ENCODE measurements around the gene NEXN.

Gene NEXN

GRCh38 chr1:77857552-77857951, 30.9 kb upstream of the NEXN start:
- no peaks in the 10 kb centered on the region; the same call in 1 of the 2 replicates for H3K9me3 ChIP-seq (ENCODE audit: insufficient read depth, low read length)
- no peak overlapping the region for H3K27ac ChIP-seq (ENCODE audit: low read depth, low read length)
- H3K27me3 ChIP-seq (ENCODE audit: low read length): no peaks in the 10 kb centered on the region
- H2AFZ ChIP-seq (ENCODE audit: low read depth, low read length, severe bottlenecking): no peak overlapping the region
- no peak for TF ChIP-seq EZH2phosphoT487 (conservative IDR thresholded peaks at IDR 0.05; ENCODE audit: low read length)
- TF ChIP-seq CTCF (IDR thresholded peaks at IDR 0.05; ENCODE audit: insufficient read depth, low read length, poor library complexity, severe bottlenecking): no peak
- H3K36me3 ChIP-seq (ENCODE audit: low read length): no peaks in the 10 kb centered on the region
- H3F3A ChIP-seq (ENCODE audit: insufficient read depth): no peaks in the 10 kb centered on the region
- no peak overlapping the region for H3K9ac ChIP-seq (ENCODE audit: low read length)
- no peak overlapping the region for H3K4me2 ChIP-seq (ENCODE audit: low read depth, low read length, poor library complexity, severe bottlenecking)
- no peak overlapping the region for H3K4me3 ChIP-seq (ENCODE audit: insufficient read depth, low read length, poor library complexity, severe bottlenecking)
- H3K79me2 ChIP-seq (ENCODE audit: insufficient read depth, low read length): no peaks in the 10 kb centered on the region
- no peaks in the 10 kb centered on the region for H4K20me1 ChIP-seq (ENCODE audit: low read depth, low read length)
- no peaks in the 10 kb centered on the region for H3K9me2 ChIP-seq (replicated peaks; ENCODE audit: insufficient read depth, low read length)

GRCh38 chr1:77858725-77859124, 29.7 kb upstream of the NEXN start:
- TF ChIP-seq EZH2phosphoT487 (conservative IDR thresholded peaks at IDR 0.05; ENCODE audit: low read length) (no peak), CTCF (IDR thresholded peaks at IDR 0.05; ENCODE audit: insufficient read depth, low read length, poor library complexity, severe bottlenecking) (no peak)
- H3K9me3 ChIP-seq (ENCODE audit: insufficient read depth, low read length): no peaks in the 10 kb centered on the region; the same call in 1 of the 2 replicates

GRCh38 chr1:77859248-77859647, 29.2 kb upstream of the NEXN start:
- no peaks in the 10 kb centered on the region for H3K9me2 ChIP-seq (replicated peaks; ENCODE audit: insufficient read depth, low read length)
- no peaks in the 10 kb centered on the region for H3K36me3 ChIP-seq (ENCODE audit: low read length)
- no peak overlapping the region for H3K9ac ChIP-seq (ENCODE audit: low read length)
- H3K4me2 ChIP-seq (ENCODE audit: low read depth, low read length, poor library complexity, severe bottlenecking): no peak overlapping the region
- no peaks in the 10 kb centered on the region for H3K79me2 ChIP-seq (ENCODE audit: insufficient read depth, low read length)
- no peak overlapping the region for H2AFZ ChIP-seq (ENCODE audit: low read depth, low read length, severe bottlenecking)
- H3K9me3 ChIP-seq (ENCODE audit: insufficient read depth, low read length): no peaks in the 10 kb centered on the region; the same call in 1 of the 2 replicates
- no peaks in the 10 kb centered on the region for H4K20me1 ChIP-seq (ENCODE audit: low read depth, low read length)
- H3K27me3 ChIP-seq (ENCODE audit: low read length): no peaks in the 10 kb centered on the region
- H3K4me3 ChIP-seq (ENCODE audit: insufficient read depth, low read length, poor library complexity, severe bottlenecking): no peak overlapping the region
- TF ChIP-seq CTCF (IDR thresholded peaks at IDR 0.05; ENCODE audit: insufficient read depth, low read length, poor library complexity, severe bottlenecking) (no peak), EZH2phosphoT487 (conservative IDR thresholded peaks at IDR 0.05; ENCODE audit: low read length) (no peak)
- H3F3A ChIP-seq (ENCODE audit: insufficient read depth): no peaks in the 10 kb centered on the region
- no peak overlapping the region for H3K27ac ChIP-seq (ENCODE audit: low read depth, low read length)

More at GRCh38 chr1:77858725-77859124, 29.7 kb upstream of the NEXN start:
- no peaks in the 10 kb centered on the region for H3K79me2 ChIP-seq (ENCODE audit: insufficient read depth, low read length)
- no peaks in the 10 kb centered on the region for H3K27me3 ChIP-seq (ENCODE audit: low read length)
- H3K36me3 ChIP-seq (ENCODE audit: low read length): no peaks in the 10 kb centered on the region
- no peak overlapping the region for H3K4me3 ChIP-seq (ENCODE audit: insufficient read depth, low read length, poor library complexity, severe bottlenecking)
- H3K4me2 ChIP-seq (ENCODE audit: low read depth, low read length, poor library complexity, severe bottlenecking): no peak overlapping the region
- H3K27ac ChIP-seq (ENCODE audit: low read depth, low read length): no peak overlapping the region
- H2AFZ ChIP-seq (ENCODE audit: low read depth, low read length, severe bottlenecking): no peak overlapping the region
- no peaks in the 10 kb centered on the region for H4K20me1 ChIP-seq (ENCODE audit: low read depth, low read length)
- H3K9ac ChIP-seq (ENCODE audit: low read length): no peak overlapping the region
- H3F3A ChIP-seq (ENCODE audit: insufficient read depth): no peaks in the 10 kb centered on the region
- no peaks in the 10 kb centered on the region for H3K9me2 ChIP-seq (replicated peaks; ENCODE audit: insufficient read depth, low read length)
